IMR-90 (cell line): ENCODE measurements around the gene PDZD2. TPM values are rescaled to one million over a fixed set of nuclear protein-coding genes. Genes with fewer than 3 reads are reported as not detected.

ENCODE experiments used
- ATAC-seq: fragments of 200-7000 bp; cut with Tn5 transposase; 2 replicates; pipeline ENCODE4 v1.9.1; 2020; ENCODE audit warnings: low read depth, mild to moderate bottlenecking, moderate library complexity
- BruUV-seq: library from RNA; stranded (reverse); fragments of 400-500 nt; replicated peaks from 2 replicates; lab custom pipeline; 2021; lab: Mats Ljungman, UMichigan
- CTCF ChIA-PET: fragments of 300-600 bp; formaldehyde crosslinking; extraction: SDS; loops from one replicate; lab custom pipeline; 2021; ENCODE audit warnings: antibody characterized with exemption; lab: Yijun Ruan, JAX
- POLR2A ChIA-PET: fragments of 300-600 bp; sonication (Branson Sonifier 250); formaldehyde crosslinking; loops from one replicate; lab custom pipeline; 2022; ENCODE audit warnings: antibody characterized with exemption; ENCODE audit not compliant: unreplicated experiment; lab: Charles Lee
- DNase-seq: peaks from one replicate; pipeline ENCODE4 v3.0.0; 2013
- H2AFZ ChIP-seq: replicated peaks from 2 replicates; pipeline ENCODE3; 2013; ENCODE audit warnings: low read length, mild to moderate bottlenecking; ENCODE audit not compliant: poor library complexity
- H2AK5ac ChIP-seq: 2 replicates; pipeline ENCODE4 v1.6.1; 2013; ENCODE audit warnings: low read depth, low read length, inconsistent platforms
- H2AK9ac ChIP-seq: replicated peaks from 2 replicates; pipeline ENCODE3; 2013; ENCODE audit warnings: mild to moderate bottlenecking, low read depth, low read length, moderate library complexity; ENCODE audit not compliant: poor library complexity
- H2BK120ac ChIP-seq: 2 replicates; pipeline ENCODE4 v1.6.1; 2013; ENCODE audit warnings: low read depth, low read length, inconsistent platforms
- H2BK15ac ChIP-seq: 3 replicates; pipeline ENCODE4 v1.6.1; 2013; ENCODE audit warnings: low read depth, low read length, inconsistent platforms
- H2BK20ac ChIP-seq: 2 replicates; pipeline ENCODE4 v1.6.1; 2013; ENCODE audit warnings: low read depth, mild to moderate bottlenecking, inconsistent platforms, low read length, moderate library complexity
- H2BK5ac ChIP-seq: 2 replicates; pipeline ENCODE4 v1.6.1; 2013; ENCODE audit warnings: mild to moderate bottlenecking, low read depth, low read length, inconsistent platforms; ENCODE audit not compliant: poor library complexity, severe bottlenecking
- H3K14ac ChIP-seq: replicated peaks from 2 replicates; pipeline ENCODE4 v1.6.1; 2013; ENCODE audit warnings: low read depth, low read length, inconsistent platforms
- H3K18ac ChIP-seq: 2 replicates; pipeline ENCODE4 v1.6.1; 2013; ENCODE audit warnings: low read depth, low read length, control low read depth
- H3K23ac ChIP-seq: 2 replicates; pipeline ENCODE4 v1.6.1; 2013; ENCODE audit warnings: low read depth, low read length, inconsistent platforms
- H3K27ac ChIP-seq: 2 replicates; pipeline ENCODE4 v1.5.1; 2013; ENCODE audit warnings: mild to moderate bottlenecking, control low read depth, low read length; ENCODE audit not compliant: insufficient read depth
- H3K27me3 ChIP-seq: 2 replicates; pipeline ENCODE4 v1.6.1; 2013; ENCODE audit warnings: low read length; ENCODE audit not compliant: control insufficient read depth, insufficient read depth
- H3K36me3 ChIP-seq: 2 replicates; pipeline ENCODE4 v1.6.1; 2013; ENCODE audit warnings: low read length, mixed read lengths; ENCODE audit not compliant: control insufficient read depth, insufficient read depth
- H3K4ac ChIP-seq: 2 replicates; pipeline ENCODE4 v1.6.1; 2013; ENCODE audit warnings: low read depth, low read length, inconsistent platforms
- H3K4me1 ChIP-seq: 2 replicates; pipeline ENCODE4 v1.6.1; 2013; ENCODE audit warnings: low read length, mixed read lengths; ENCODE audit not compliant: control insufficient read depth, insufficient read depth
- H3K4me2 ChIP-seq: 2 replicates; pipeline ENCODE4 v1.6.1; 2013; ENCODE audit warnings: low read depth, mild to moderate bottlenecking, control low read depth, low read length, moderate library complexity
- H3K4me3 ChIP-seq: 2 replicates; pipeline ENCODE4 v1.5.1; 2013; ENCODE audit warnings: low read depth, mild to moderate bottlenecking, control low read depth, low read length, moderate library complexity; ENCODE audit not compliant: insufficient read depth
- H3K56ac ChIP-seq: 2 replicates; pipeline ENCODE4 v1.6.1; 2013; ENCODE audit warnings: low read length, inconsistent platforms; ENCODE audit not compliant: insufficient read depth; ENCODE audit errors: extremely low read depth
- H3K79me1 ChIP-seq, 2 experiments: 2 replicates each; pipeline ENCODE4 v1.6.1; 2013; ENCODE audit warnings: low read length in 2 of 2, inconsistent platforms in 1 of 2, low read depth in 1 of 2
- H3K9ac ChIP-seq: 2 replicates; pipeline ENCODE4 v1.6.1; 2013; ENCODE audit warnings: low read depth, low read length, control low read depth
- H3K9me1 ChIP-seq: 2 replicates; pipeline ENCODE4 v1.6.1; 2013; ENCODE audit warnings: low read length, inconsistent platforms; ENCODE audit not compliant: insufficient read depth
- H3K9me3 ChIP-seq: 2 replicates; pipeline ENCODE4 v1.6.1; 2013; ENCODE audit warnings: low read length; ENCODE audit not compliant: control insufficient read depth, insufficient read depth
- H4K20me1 ChIP-seq: 2 replicates; pipeline ENCODE4 v1.6.1; 2013; ENCODE audit warnings: low read length, inconsistent platforms; ENCODE audit not compliant: insufficient read depth
- H4K5ac ChIP-seq: 2 replicates; pipeline ENCODE4 v1.6.1; 2013; ENCODE audit warnings: mild to moderate bottlenecking, low read depth, low read length, control low read depth
- H4K8ac ChIP-seq, 2 experiments: 2 replicates each; pipeline ENCODE4 v1.6.1; 2013; ENCODE audit warnings: low read depth in 2 of 2, low read length in 2 of 2, control low read depth in 1 of 2, inconsistent platforms in 1 of 2
- H4K91ac ChIP-seq: 2 replicates; pipeline ENCODE4 v1.6.1; 2013; ENCODE audit warnings: low read depth, low read length, inconsistent platforms; ENCODE audit not compliant: insufficient read depth
- BHLHE40 ChIP-seq: fragments of 150-350 bp; IDR thresholded peaks from 2 replicates; pipeline ENCODE4 v1.6.1; 2016; ENCODE audit warnings: mild to moderate bottlenecking, low read depth, low read length
- CEBPB ChIP-seq: IDR thresholded peaks from 2 replicates; pipeline ENCODE4 v1.6.1; 2012; ENCODE audit warnings: low read depth, low read length, improper control_type of control experiment
- CTCF ChIP-seq: conservative IDR thresholded peaks from 2 replicates; pipeline ENCODE4 v1.5.1; 2012; ENCODE audit warnings: mild to moderate bottlenecking, low read depth, low read length, improper control_type of control experiment
- ELK1 ChIP-seq: fragments of 150-350 bp; IDR thresholded peaks from 2 replicates; pipeline ENCODE4 v1.6.1; 2016; ENCODE audit warnings: low read depth, mild to moderate bottlenecking, low read length, moderate library complexity, borderline replicate concordance
- FOS ChIP-seq: fragments of 150-350 bp; IDR thresholded peaks from 2 replicates; pipeline ENCODE4 v1.6.1; 2016; ENCODE audit warnings: low read depth, low read length
- MXI1 ChIP-seq: IDR thresholded peaks from 2 replicates; pipeline ENCODE4 v1.6.1; 2012; ENCODE audit warnings: low read depth, mild to moderate bottlenecking, low read length, moderate library complexity, borderline replicate concordance
- NFE2L2 ChIP-seq: fragments of 150-350 bp; IDR thresholded peaks from 2 replicates; pipeline ENCODE4 v1.6.1; 2016; ENCODE audit warnings: low read depth, mild to moderate bottlenecking, low read length
- POLR2A ChIP-seq: IDR thresholded peaks from 2 replicates; pipeline ENCODE4 v1.6.1; 2012; ENCODE audit warnings: mild to moderate bottlenecking, low read depth, low read length
- RAD21 ChIP-seq: IDR thresholded peaks from 2 replicates; pipeline ENCODE4 v1.6.1; 2012; ENCODE audit warnings: low read length, improper control_type of control experiment
- RCOR1 ChIP-seq: IDR thresholded peaks from 2 replicates; pipeline ENCODE4 v1.6.1; 2012; ENCODE audit warnings: mild to moderate bottlenecking, low read length, improper control_type of control experiment; ENCODE audit not compliant: insufficient replicate concordance
- RFX5 ChIP-seq: IDR thresholded peaks from 2 replicates; pipeline ENCODE4 v1.8.0; 2012; ENCODE audit warnings: low read depth, mild to moderate bottlenecking, low read length, moderate library complexity
- SMC3 ChIP-seq: fragments of 150-350 bp; IDR thresholded peaks from 2 replicates; pipeline ENCODE4 v1.6.1; 2016; ENCODE audit warnings: low read depth, mild to moderate bottlenecking, antibody characterized with exemption, low read length, moderate library complexity
- USF2 ChIP-seq: fragments of 150-350 bp; IDR thresholded peaks from 2 replicates; pipeline ENCODE4 v1.6.1; 2017; ENCODE audit warnings: mild to moderate bottlenecking, antibody characterized with exemption, low read length, low read depth
- WGBS, 2 experiments: methylation state at CpG; one replicate each; pipeline versions ENCODE4 v1.1.5 to v1.1.7; 2013; ENCODE audit warnings: missing lambda C conversion rate in 2 of 2; ENCODE audit not compliant: insufficient read length in 1 of 2; ENCODE audit errors: extremely low coverage in 2 of 2; 5-methylcytosine and 5-hydroxymethylcytosine counted together
- dilution Hi-C: fragments of 300-500 bp; cut with HindIII; formaldehyde crosslinking; loops from one replicate; pipeline ENCODE4 v1.14.3; 2018; ENCODE audit warnings: low sequenced_read_pairs; ENCODE audit not compliant: unreplicated experiment
- in situ Hi-C: fragments of 300-500 bp; cut with MboI; formaldehyde crosslinking; loops from 3 replicates; pipeline ENCODE4 v1.14.3; 2019; ENCODE audit warnings: low sequenced_read_pairs, inconsistent platforms, mixed read lengths
- intact Hi-C: fragments of 100-400 bp; cut with micrococcal nuclease; formaldehyde crosslinking; loops from 2 replicates; pipeline ENCODE4 v1.10.0; 2022
- polyA plus RNA-seq, 3 experiments: library from polyadenylated mRNA; depleted of rRNA; stranded (reverse); fragments of >200 nt; gene quantifications; 2 replicates each; pipeline ENCODE4 v1.2.3, GENCODE V29; 2012; ENCODE audit warnings: low replicate concordance in 1 of 3
- total RNA-seq: library from RNA; depleted of rRNA; stranded (reverse); fragments of >200 nt; gene quantifications from 2 replicates; pipeline ENCODE4 v1.2.3, GENCODE V29; 2012

Gene PDZD2
- total and polyA plus RNA-seq, 2 of the 4 experiments (the other 2 are of a cell fraction), result under 0.01 to 0.02 TPM

GRCh38 chr5:31620026-31620425 lies 18.9 kb upstream of the PDZD2 start:
- POLR2A ChIA-PET, result no interaction called here
- Histone ChIP-seq H3K4me2 (no peak overlapping the region), H3K9ac (no peak overlapping the region), H3K9me1 (no peaks in the 10 kb centered on the region), H3K56ac (no peak overlapping the region), H3K27ac (no peak overlapping the region), H2AK9ac (no peak overlapping the region), H4K20me1 (no peaks in the 10 kb centered on the region), H3K79me1 (no peaks in the 10 kb centered on the region), H2AFZ (no peak overlapping the region), H2BK15ac (no peak overlapping the region), H3K18ac (no peak overlapping the region), H4K8ac (no peak overlapping the region), H3K27me3 (peaks cover 20% of the 10 kb centered on the region), H3K4ac (no peak overlapping the region), H2AK5ac (no peak overlapping the region), H2BK120ac (no peak overlapping the region), H3K36me3 (no peaks in the 10 kb centered on the region), H2BK5ac (no peak overlapping the region), H3K23ac (no peak overlapping the region), H3K14ac (no peak overlapping the region), H3K9me3 (no peaks in the 10 kb centered on the region), H4K5ac (no peak overlapping the region), H3K4me3 (no peak overlapping the region), H3K4me1 (no peaks in the 10 kb centered on the region), H2BK20ac (no peak overlapping the region), H4K91ac (no peak overlapping the region)
- TF ChIP-seq POLR2A (no peak), RFX5 (no peak), NFE2L2 (no peak), CEBPB (no peak), MXI1 (no peak), FOS (no peak), RAD21 (no peak), BHLHE40 (no peak), RCOR1 (no peak), CTCF (no peak), SMC3 (no peak), USF2 (no peak), ELK1 (no peak)
- intact Hi-C loops, result no loop called here
- CTCF ChIA-PET, result no interaction called here
- no TSS peak for BruUV-seq
- WGBS, 2 experiments, result 58% methylated on average over 2 of the region's 4 CpGs; no CpG with 5 or more reads in 1 of the 2 experiments
- DNase-seq (no peak), ATAC-seq (no peak)
- in situ Hi-C loops, result no loop called here
- dilution Hi-C loops, result no loop called here
